ENCODE results near the gene EPHA7.

Gene EPHA7

GRCh38 chr6:93319304-93319703 is 100.1 kb downstream of the EPHA7 start:
- no peak for DNase-seq

GRCh38 chr6:93318121-93318520 is 101.2 kb downstream of the EPHA7 start:
- no peak for DNase-seq

- DNase-seq: no peak
These were observed 101.8 kb downstream of the EPHA7 start for GRCh38 chr6:93317592-93317991.

- DNase-seq: peak; percentile 38
These were observed 111.6 kb downstream of the EPHA7 start for GRCh38 chr6:93307505-93308409.

- no peak for DNase-seq
These were observed 114.3 kb downstream of the EPHA7 start for GRCh38 chr6:93305088-93305487.

- peak; percentile 26 for DNase-seq
These were observed 114.9 kb downstream of the EPHA7 start for GRCh38 chr6:93304505-93304904.

GRCh38 chr6:93300661-93301060 is 118.7 kb downstream of the EPHA7 start:
- peak; percentile 88 for DNase-seq

GRCh38 chr6:93299622-93300021 is 119.7 kb downstream of the EPHA7 start:
- DNase-seq: no peak

- no peak for DNase-seq
These were observed 123.7 kb downstream of the EPHA7 start for GRCh38 chr6:93295631-93296030.

GRCh38 chr6:93294879-93295278 is 124.5 kb downstream of the EPHA7 start:
- DNase-seq: no peak

- peak; percentile 92 for DNase-seq
These were observed 125.5 kb downstream of the EPHA7 start for GRCh38 chr6:93293872-93294271.

- peak; percentile 85 for DNase-seq
These were observed 125.9 kb downstream of the EPHA7 start for GRCh38 chr6:93293460-93293859.

GRCh38 chr6:93282521-93283031 is 136.8 kb downstream of the EPHA7 start:
- DNase-seq: no peak

GRCh38 chr6:93278241-93278640 is 141.1 kb downstream of the EPHA7 start:
- DNase-seq: no peak

- no peak for DNase-seq
These were observed 146.5 kb downstream of the EPHA7 start for GRCh38 chr6:93272896-93273295.

GRCh38 chr6:93272211-93272610 is 147.1 kb downstream of the EPHA7 start:
- no peak for DNase-seq

GRCh38 chr6:93266116-93266817 is 153.1 kb downstream of the EPHA7 start:
- no peak for DNase-seq

- no peak for DNase-seq
These were observed 158.5 kb downstream of the EPHA7 start for GRCh38 chr6:93260881-93261280.

- no peak for DNase-seq
These were observed 160.0 kb downstream of the EPHA7 start for GRCh38 chr6:93259332-93259731.

GRCh38 chr6:93252930-93253329 is 166.4 kb downstream of the EPHA7 start:
- DNase-seq: no peak

- DNase-seq: no peak
These were observed 170.7 kb downstream of the EPHA7 start for GRCh38 chr6:93248631-93249030.

- no peak for DNase-seq
These were observed 176.1 kb downstream of the EPHA7 start for GRCh38 chr6:93243231-93243778.

- DNase-seq: no peak
These were observed 177.3 kb downstream of the EPHA7 start for GRCh38 chr6:93242049-93242448.

- no peak for DNase-seq
These were observed 180.7 kb downstream of the EPHA7 start for GRCh38 chr6:93238632-93239031.

All from NCI-H774 (cell line).